NCI-H82 (cell line): ENCODE results near the gene BICD1.

Experiments used
- DNase-seq: peaks from one replicate; lab custom pipeline; 2025; lab: John Stamatoyannopoulos, UW

Gene BICD1

GRCh38 chr12:32104572-32105355 lies 1.9 kb upstream of the BICD1 start:
- no peak for DNase-seq

GRCh38 chr12:32105986-32106516 lies 596 bp upstream of the BICD1 start:
- peak; percentile 51 for DNase-seq

GRCh38 chr12:32107359-32108267 lies 966 bp downstream of the BICD1 start:
- peak; percentile 57 for DNase-seq

GRCh38 chr12:32108787-32109186 lies 2.1 kb downstream of the BICD1 start:
- peak; percentile 18 for DNase-seq

GRCh38 chr12:32110417-32110816 lies 3.8 kb downstream of the BICD1 start:
- DNase-seq: no peak

GRCh38 chr12:32110942-32111341 lies 4.3 kb downstream of the BICD1 start:
- no peak for DNase-seq

GRCh38 chr12:32115404-32116104 lies 8.9 kb downstream of the BICD1 start:
- DNase-seq: no peak

GRCh38 chr12:32116897-32117296 lies 10.2 kb downstream of the BICD1 start:
- no peak for DNase-seq

GRCh38 chr12:32117316-32117715 lies 10.7 kb downstream of the BICD1 start:
- no peak for DNase-seq

- no peak for DNase-seq
Measured at GRCh38 chr12:32118806-32119205, 12.2 kb downstream of the BICD1 start.

GRCh38 chr12:32120419-32120818 lies 13.8 kb downstream of the BICD1 start:
- peak; percentile 37 for DNase-seq

- no peak for DNase-seq
Measured at GRCh38 chr12:32124637-32125036, 18.0 kb downstream of the BICD1 start.

GRCh38 chr12:32125455-32126084 lies 18.9 kb downstream of the BICD1 start:
- DNase-seq: no peak

- no peak for DNase-seq
Measured at GRCh38 chr12:32126720-32127119, 20.1 kb downstream of the BICD1 start.

- DNase-seq: no peak
Measured at GRCh38 chr12:32131666-32132065, 25.0 kb downstream of the BICD1 start.

GRCh38 chr12:32134101-32134888 lies 27.6 kb downstream of the BICD1 start:
- DNase-seq: no peak

- DNase-seq: no peak
Measured at GRCh38 chr12:32135967-32136366, 29.3 kb downstream of the BICD1 start.

- no peak for DNase-seq
Measured at GRCh38 chr12:32136404-32136803, 29.8 kb downstream of the BICD1 start.

GRCh38 chr12:32139064-32139421 lies 32.4 kb downstream of the BICD1 start:
- peak; percentile 94 for DNase-seq

GRCh38 chr12:32140877-32141276 lies 34.2 kb downstream of the BICD1 start:
- peak; percentile 91 for DNase-seq

- no peak for DNase-seq
Measured at GRCh38 chr12:32145096-32145495, 38.4 kb downstream of the BICD1 start.
